ENCODE measurements around the gene NIM1K.

The NIM1K gene

GRCh38 chr5:43242196-43242595 is 50.2 kb downstream of the NIM1K start:
- TF ChIP-seq ESRRG (CRISPR knock-in tag; IDR thresholded peaks at IDR 0.05) (no peak), GLIS3 (CRISPR knock-in tag; IDR thresholded peaks at IDR 0.05) (no peak), POU6F1 (CRISPR knock-in tag; IDR thresholded peaks at IDR 0.05; ENCODE audit: borderline replicate concordance, low read depth) (no peak), CREB5 (CRISPR knock-in tag; IDR thresholded peaks at IDR 0.05; ENCODE audit: low read depth) (no peak), ARNTL (CRISPR knock-in tag; IDR thresholded peaks at IDR 0.05; ENCODE audit: borderline replicate concordance, low read depth) (no peak)
- ATAC-seq, result no peak

- TF ChIP-seq ZC3H10 (CRISPR knock-in tag; IDR thresholded peaks at IDR 0.05) (no peak), TCF4 (CRISPR knock-in tag; IDR thresholded peaks at IDR 0.05; ENCODE audit: borderline replicate concordance) (no peak), TOX (CRISPR knock-in tag; IDR thresholded peaks at IDR 0.05; ENCODE audit: borderline replicate concordance) (no peak), CREB5 (CRISPR knock-in tag; IDR thresholded peaks at IDR 0.05; ENCODE audit: low read depth) (no peak), BACH2 (CRISPR knock-in tag; IDR thresholded peaks at IDR 0.05; ENCODE audit: borderline replicate concordance) (no peak), ESRRG (CRISPR knock-in tag; IDR thresholded peaks at IDR 0.05) (no peak), PATZ1 (CRISPR knock-in tag; IDR thresholded peaks at IDR 0.05; ENCODE audit: borderline replicate concordance) (no peak)
- no peak for ATAC-seq
Measured at GRCh38 chr5:43243270-43243669, 51.2 kb downstream of the NIM1K start.

- TF ChIP-seq ZNF565 (CRISPR knock-in tag; conservative IDR thresholded peaks at IDR 0.05; ENCODE audit: low read depth) (no peak), BACH2 (CRISPR knock-in tag; IDR thresholded peaks at IDR 0.05; ENCODE audit: borderline replicate concordance) (no peak), RARB (CRISPR knock-in tag; IDR thresholded peaks at IDR 0.05) (no peak), ZFP30 (CRISPR knock-in tag; IDR thresholded peaks at IDR 0.05) (no peak), PPARA (CRISPR knock-in tag; IDR thresholded peaks at IDR 0.05; ENCODE audit: borderline replicate concordance) (no peak), ESRRG (CRISPR knock-in tag; IDR thresholded peaks at IDR 0.05) (no peak), ZC3H10 (CRISPR knock-in tag; IDR thresholded peaks at IDR 0.05) (no peak)
- no peak for ATAC-seq
Measured at GRCh38 chr5:43244823-43245565, 53.0 kb downstream of the NIM1K start.

- ATAC-seq, result no peak
- no peak for TF ChIP-seq CSRNP3 (CRISPR knock-in tag; IDR thresholded peaks at IDR 0.05)
- TF ChIP-seq PPARA (CRISPR knock-in tag; IDR thresholded peaks at IDR 0.05; ENCODE audit: borderline replicate concordance), result no peak
- no peak for TF ChIP-seq TCF4 (CRISPR knock-in tag; IDR thresholded peaks at IDR 0.05; ENCODE audit: borderline replicate concordance)
- no peak for TF ChIP-seq SNAI2 (CRISPR knock-in tag; IDR thresholded peaks at IDR 0.05)
- TF ChIP-seq GLIS3 (CRISPR knock-in tag; IDR thresholded peaks at IDR 0.05), result no peak
- TF ChIP-seq TSHZ2 (CRISPR knock-in tag; IDR thresholded peaks at IDR 0.05), result no peak
- no peak for TF ChIP-seq OSR1 (CRISPR knock-in tag; IDR thresholded peaks at IDR 0.05)
- no peak for TF ChIP-seq CSDC2 (CRISPR knock-in tag; IDR thresholded peaks at IDR 0.05)
- TF ChIP-seq ARNTL (CRISPR knock-in tag; IDR thresholded peaks at IDR 0.05; ENCODE audit: borderline replicate concordance, low read depth), result no peak
- TF ChIP-seq ZC3H10 (CRISPR knock-in tag; IDR thresholded peaks at IDR 0.05), result no peak
- no peak for TF ChIP-seq RARB (CRISPR knock-in tag; IDR thresholded peaks at IDR 0.05)
- no peak for TF ChIP-seq POU6F1 (CRISPR knock-in tag; IDR thresholded peaks at IDR 0.05; ENCODE audit: borderline replicate concordance, low read depth)
- no peak for TF ChIP-seq TOX (CRISPR knock-in tag; IDR thresholded peaks at IDR 0.05; ENCODE audit: borderline replicate concordance)
- TF ChIP-seq ZNF8 (CRISPR knock-in tag; IDR thresholded peaks at IDR 0.05), result no peak
Measured at GRCh38 chr5:43245724-43246385, 53.8 kb downstream of the NIM1K start.
